C4-2B (cell line): Measurements from ENCODE around the gene SKA3.
"Not testable (repeated sequence)": the region's sequence is repeated elsewhere in the genome, so short reads cannot be mapped to it uniquely, and the experiment has no call there.

Source experiments
- CTCF ChIP-seq: fragments of 450-650 bp; conservative IDR thresholded peaks from 2 replicates; pipeline ENCODE4 v1.5.1; 2017; ENCODE audit warnings: mild to moderate bottlenecking
- ZFX ChIP-seq: fragments of 450-650 bp; IDR thresholded peaks from 2 replicates; pipeline ENCODE4 v1.6.1; 2017

GRCh38 chr13:21186410-21186809 is 10.1 kb upstream of the SKA3 start:
- TF ChIP-seq CTCF, ZFX: not testable (repeated sequence)
